NCI-H128 (cell line): ENCODE results near the gene CYP2S1.
"Not testable (repeated sequence)": the region's sequence is repeated elsewhere in the genome, so short reads cannot be mapped to it uniquely, and the experiment has no call there.

ENCODE experiments used
- DNase-seq: peaks from one replicate; lab custom pipeline; 2025; ENCODE audit not compliant: unreplicated experiment; lab: John Stamatoyannopoulos, UW

The CYP2S1 gene

DNA sequence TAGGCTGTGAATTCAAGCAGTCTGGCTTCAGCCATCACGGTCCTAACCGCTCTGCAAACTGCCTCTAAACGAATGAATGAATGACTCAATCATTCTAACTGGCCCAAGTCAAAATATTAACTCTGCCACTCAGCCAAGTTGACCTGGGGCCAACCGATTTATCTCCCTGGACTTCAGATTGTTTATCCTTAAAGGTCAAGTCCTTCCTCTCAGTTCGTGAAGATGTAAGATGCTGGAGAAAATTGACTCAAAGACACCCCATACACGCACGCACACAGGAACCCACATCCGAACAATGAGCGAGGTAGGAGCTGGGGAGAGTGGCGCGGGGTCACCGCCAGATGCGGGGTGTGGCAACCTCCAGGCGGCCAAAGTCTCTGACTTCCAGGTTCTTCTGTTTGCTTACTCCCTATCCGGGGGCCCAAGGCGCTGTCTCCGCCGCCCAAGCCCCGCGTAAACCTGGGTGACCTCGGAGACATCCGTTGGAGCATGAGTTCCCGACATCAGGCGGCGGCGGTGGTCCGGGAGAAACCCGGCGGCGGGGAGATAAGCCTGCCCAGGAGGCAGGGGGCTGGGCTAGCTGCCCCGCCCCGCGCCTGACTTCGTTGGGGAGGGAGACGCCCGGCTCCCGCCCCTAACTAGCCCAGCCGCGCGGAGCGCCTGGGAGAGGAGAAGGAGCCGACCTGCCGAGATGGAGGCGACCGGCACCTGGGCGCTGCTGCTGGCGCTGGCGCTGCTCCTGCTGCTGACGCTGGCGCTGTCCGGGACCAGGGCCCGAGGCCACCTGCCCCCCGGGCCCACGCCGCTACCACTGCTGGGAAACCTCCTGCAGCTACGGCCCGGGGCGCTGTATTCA is at the start of gene CYP2S1:
CYP2S1 (plus strand) TSS at position 646 of the 856 bp plus-strand sequence; CDS start at position 692, 46 bp downstream.
- DNase-seq: no peak

GRCh38 chr19:41144403-41144802 is 48.6 kb upstream of the CYP2S1 start:
- no peak for DNase-seq

- no peak for DNase-seq
Observed at GRCh38 chr19:41149831-41150230, 43.2 kb upstream of the CYP2S1 start.

- not testable (repeated sequence) for DNase-seq
Observed at GRCh38 chr19:41150986-41151385, 42.0 kb upstream of the CYP2S1 start.

DNA sequence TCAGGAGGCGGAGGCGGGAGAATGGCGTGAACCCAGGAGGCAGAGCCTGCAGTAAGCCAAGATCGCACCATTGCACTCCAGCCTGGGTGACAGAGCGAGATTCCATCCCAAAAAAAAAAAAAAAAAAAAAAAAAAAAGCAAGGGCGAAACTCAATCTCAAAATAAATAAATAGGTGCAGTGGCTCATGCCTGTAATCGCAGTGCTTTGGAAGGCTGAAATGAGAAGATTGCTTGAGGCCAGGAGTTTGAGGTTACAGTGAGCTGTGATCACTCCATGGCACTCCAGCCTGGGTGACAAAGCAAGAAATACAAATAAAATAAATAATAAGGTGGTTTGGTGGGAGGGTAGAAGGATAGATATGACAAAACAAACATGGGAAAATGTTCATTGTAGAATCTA is 39.0 kb upstream of the CYP2S1 start:
- no peak for DNase-seq

GRCh38 chr19:41156207-41156606 is 36.8 kb upstream of the CYP2S1 start:
- no peak for DNase-seq

GRCh38 chr19:41159881-41160280 is 33.1 kb upstream of the CYP2S1 start:
- DNase-seq: no peak

- DNase-seq: no peak
Observed at GRCh38 chr19:41161903-41162302, 31.1 kb upstream of the CYP2S1 start.

DNA sequence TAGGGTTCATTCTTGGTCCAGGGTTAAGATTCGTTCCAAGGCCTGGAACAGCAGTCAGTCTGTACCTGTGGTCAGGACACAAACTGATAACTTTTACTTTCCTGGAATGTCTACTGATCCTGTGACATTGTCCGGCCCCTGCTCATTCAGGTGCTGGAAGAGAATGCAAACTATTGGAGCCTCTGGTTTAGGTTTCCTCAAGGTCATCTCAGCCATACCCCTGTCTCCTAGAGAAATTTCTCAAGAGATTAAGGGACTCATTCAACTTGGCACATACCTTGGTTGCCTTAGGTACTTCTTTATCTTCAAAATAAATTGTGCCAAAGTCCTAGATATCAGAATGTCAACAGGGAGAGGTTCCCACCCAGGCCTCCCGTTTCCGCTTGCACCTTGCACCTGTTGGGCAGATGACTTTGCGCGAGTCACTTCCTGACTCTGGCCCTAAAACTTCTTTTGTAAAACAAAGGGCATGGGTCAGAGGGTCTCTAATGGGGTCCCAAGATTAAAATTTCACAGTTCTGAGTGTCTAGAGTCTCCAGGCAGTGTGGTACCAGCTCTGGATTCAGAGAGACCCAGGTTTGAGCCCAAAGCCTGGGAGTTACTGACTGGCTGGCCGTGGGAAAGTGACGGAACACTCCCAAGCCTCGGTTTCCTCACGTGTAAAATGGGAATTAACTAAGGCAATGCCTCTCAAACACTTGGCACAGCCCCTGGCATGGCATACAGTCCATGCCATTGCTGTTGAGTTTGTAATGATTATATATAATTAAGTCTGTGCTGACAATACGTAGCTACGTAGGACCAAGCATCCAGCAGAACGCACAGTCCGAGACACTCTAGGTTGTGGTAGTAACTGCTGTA is 25.8 kb upstream of the CYP2S1 start:
- no peak for DNase-seq

- DNase-seq: no peak
Observed at GRCh38 chr19:41172297-41173164, 20.5 kb upstream of the CYP2S1 start.

DNA sequence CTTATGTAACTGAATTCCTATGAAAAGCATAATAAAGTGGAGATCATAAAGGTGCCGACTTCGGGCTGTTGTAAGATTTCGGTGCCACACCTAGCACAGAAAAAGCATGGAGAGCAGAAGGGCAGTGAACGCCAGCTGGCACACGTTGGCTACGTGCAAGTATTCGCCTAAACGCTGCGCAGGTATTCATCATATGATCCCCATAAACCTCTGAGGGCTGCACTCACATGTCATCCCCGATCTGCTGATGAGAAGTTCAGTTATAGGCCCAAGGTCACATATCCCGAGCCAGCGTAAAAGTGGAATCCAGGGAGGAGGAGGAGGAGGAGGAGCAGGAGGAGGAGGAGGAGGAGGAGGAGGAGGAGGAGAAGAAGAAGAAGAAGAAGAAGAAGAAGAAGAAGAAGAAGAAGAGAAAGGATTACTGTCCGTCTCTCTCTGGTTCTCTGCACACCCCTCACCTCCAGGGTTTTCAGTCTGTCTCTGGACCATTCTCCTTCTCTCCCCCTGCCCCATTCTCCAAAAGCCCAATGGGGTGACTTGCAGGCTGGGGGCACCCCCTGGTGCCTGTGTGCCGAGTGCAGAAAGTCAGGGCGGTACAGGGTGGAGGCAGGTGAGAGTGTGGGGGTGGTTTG is 18.6 kb upstream of the CYP2S1 start:
- DNase-seq: no peak

DNA sequence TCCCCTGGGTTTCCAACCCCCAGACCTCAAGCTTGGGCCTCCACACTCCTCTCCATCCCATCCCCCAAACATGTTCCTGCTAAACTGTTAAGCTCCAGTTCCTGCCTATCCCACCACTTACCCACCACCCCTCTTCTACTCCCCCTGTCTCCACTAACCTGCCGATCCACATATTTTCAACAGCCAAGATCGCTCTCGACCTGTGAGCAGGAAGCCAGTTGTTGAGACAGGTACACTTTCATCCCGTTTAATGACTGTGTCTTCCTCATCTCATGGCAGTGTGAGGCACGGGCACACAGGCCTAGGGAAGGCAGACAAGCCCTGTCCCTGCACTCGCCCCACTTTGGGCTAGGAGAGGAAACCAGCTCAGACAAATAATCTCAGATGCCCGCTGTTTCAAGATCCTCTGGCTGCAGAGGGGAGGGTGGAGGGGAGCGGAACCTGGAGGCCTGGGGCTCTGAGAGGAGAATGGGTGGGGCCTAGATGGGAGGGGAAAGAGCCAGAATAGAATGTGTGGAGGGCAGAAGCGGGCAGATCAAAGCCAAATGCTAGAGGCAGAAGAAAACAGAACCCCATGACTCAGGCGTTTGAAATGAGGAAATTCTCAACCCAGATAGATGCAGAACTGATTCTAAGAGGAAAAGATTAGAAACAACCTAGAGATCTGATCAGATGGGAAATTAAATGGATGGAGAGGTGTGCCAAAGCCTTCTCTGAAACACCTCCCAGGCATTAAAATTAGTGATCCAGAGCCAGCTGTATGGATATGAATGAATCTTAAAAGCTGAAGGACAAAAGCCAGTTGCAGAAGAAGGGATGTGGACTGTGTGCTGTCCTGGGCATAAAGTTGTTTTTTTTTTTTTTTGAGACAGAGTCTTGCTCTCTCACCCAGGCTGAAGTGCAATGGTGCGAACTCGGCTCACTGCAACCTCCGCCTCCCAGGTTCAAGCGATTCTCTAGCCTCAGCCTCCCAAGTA is 16.9 kb upstream of the CYP2S1 start:
- DNase-seq: no peak

DNA sequence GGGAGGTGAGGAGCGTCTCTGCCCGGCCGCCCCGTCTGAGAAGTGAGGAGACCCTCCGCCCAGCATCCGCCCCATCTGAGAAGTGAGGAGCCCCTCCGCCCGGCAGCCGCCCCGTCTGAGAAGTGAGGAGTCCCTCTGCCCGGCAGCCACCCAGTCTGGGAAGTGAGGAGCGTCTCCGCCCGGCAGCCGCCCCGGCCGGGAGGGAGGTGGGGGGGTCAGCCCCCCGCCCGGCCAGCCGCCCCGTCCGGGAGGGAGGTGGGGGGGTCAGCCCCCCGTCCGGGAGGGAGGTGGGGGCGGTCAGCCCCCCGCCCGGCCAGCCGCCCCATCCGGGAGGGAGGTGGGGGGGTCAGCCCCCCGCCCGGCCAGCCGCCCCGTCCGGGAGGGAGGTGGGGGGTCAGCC is 12.8 kb upstream of the CYP2S1 start:
- DNase-seq: not testable (repeated sequence)

- no peak for DNase-seq
Observed at GRCh38 chr19:41186971-41187883, 5.8 kb upstream of the CYP2S1 start.

DNA sequence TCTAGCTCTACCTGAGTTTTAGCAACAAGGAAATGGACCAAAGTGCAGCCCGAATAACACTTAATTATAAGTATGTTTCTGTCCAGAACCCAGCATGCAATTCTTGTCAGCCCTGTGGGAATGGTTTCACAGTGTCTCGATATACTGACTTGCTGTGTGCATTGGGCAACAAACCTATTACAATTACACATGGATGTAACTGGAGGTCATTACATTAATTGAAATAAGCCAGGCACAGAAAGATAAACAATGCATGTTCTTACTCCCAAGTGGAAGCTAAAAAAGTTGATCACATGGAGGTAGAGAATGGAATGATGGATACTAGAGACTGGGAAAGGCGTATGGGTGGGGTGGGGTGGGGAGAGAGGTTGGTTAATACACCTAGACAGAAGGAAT is 5.1 kb upstream of the CYP2S1 start:
- no peak for DNase-seq

- no peak for DNase-seq
Observed at GRCh38 chr19:41189425-41190065, 3.5 kb upstream of the CYP2S1 start.

DNA sequence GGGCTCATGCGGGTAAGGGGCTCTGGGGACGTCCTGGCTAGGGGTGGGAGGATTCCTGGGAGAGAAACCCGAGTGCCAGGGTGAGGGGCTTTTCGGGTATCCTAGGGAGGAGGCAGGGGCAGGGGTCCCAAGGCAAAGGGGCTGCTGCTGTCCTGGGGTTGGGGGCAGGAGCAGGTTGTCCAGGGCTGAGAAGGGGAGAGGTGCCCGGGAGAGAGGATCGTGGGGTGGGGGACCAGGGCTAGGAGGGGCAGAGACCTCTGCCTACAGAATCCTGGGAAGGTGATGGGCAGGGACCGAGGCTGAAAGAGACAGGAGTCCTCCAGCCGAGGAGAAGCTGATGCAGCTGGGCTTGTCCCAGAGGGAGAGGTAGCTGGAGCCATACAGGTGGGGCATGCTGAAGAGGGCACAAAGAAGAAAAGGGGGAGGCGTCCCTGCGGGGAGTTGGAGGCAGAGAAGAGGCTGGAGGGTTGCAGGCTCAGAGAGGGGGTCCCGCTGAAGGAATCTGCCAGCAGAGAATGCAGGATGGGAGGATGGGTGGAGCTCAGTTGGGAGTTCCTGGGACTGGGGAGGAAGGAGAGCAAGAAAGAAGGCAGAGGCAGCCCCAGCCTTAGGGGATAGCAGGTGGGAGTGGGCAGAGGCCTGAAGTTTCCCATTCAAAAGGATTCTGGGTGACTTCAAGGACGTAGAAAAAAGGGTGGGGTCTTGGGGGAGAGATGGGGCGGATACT is 574 bp downstream of the CYP2S1 start:
- no peak for DNase-seq
